ENCODE data around the gene MXD1. TPM values are rescaled to one million over a fixed set of nuclear protein-coding genes. Genes with fewer than 3 reads are reported as not detected.
A peak's percentile ranks its signal among the peaks of the same experiment; 100 is the strongest.

The MXD1 gene
- polyA plus RNA-seq, 4 donors, result 7.4 to 38.2 (median 35.9) TPM

GRCh38 chr2:69961496-69961895 is 46.6 kb downstream of the MXD1 start, which contains the start of gene ASPRV1:
TSS of gene ASPRV1 (minus strand) at chr2:69961631. CDS start at chr2:69961436, 195 bp downstream.
- Histone ChIP-seq H3K36me3 (ENCODE audit: control insufficient read depth in 3 of 3, insufficient read depth in 2 of 3, low read depth in 1 of 3, low read length in 3 of 3) (peaks cover 0 to 5% (median 0%) of the 10 kb centered on the region in 3 donors), H3K9me3 (ENCODE audit: control insufficient read depth in 2 of 2, insufficient read depth in 1 of 2, low read depth in 1 of 2, low read length in 1 of 2) (no peaks in the 10 kb centered on the region), H3K27me3 (ENCODE audit: control insufficient read depth in 3 of 3, insufficient read depth in 3 of 3, low read length in 3 of 3) (no peaks in the 10 kb centered on the region), H3K4me1 (ENCODE audit: control insufficient read depth in 3 of 3, insufficient read depth in 2 of 3, low read depth in 1 of 3, low read length in 2 of 3) (peaks cover 4 to 36% (median 7%) of the 10 kb centered on the region in 3 donors), H3K27ac (ENCODE audit: low read depth in 1 of 3, low read length in 2 of 3) (peak within 1 kb of the TSS in 1 of 3 donors; percentile 15), H3K4me3 (ENCODE audit: low read depth in 1 of 3, low read length in 3 of 3) (no peak within 1 kb of the TSS)
- no peak for FAIRE-seq
- WGBS, 3 donors, result 84 to 92% (median 92%) methylated on average over 11 to 14 of the region's 14 CpGs
- no peak for DNase-seq

DNA sequence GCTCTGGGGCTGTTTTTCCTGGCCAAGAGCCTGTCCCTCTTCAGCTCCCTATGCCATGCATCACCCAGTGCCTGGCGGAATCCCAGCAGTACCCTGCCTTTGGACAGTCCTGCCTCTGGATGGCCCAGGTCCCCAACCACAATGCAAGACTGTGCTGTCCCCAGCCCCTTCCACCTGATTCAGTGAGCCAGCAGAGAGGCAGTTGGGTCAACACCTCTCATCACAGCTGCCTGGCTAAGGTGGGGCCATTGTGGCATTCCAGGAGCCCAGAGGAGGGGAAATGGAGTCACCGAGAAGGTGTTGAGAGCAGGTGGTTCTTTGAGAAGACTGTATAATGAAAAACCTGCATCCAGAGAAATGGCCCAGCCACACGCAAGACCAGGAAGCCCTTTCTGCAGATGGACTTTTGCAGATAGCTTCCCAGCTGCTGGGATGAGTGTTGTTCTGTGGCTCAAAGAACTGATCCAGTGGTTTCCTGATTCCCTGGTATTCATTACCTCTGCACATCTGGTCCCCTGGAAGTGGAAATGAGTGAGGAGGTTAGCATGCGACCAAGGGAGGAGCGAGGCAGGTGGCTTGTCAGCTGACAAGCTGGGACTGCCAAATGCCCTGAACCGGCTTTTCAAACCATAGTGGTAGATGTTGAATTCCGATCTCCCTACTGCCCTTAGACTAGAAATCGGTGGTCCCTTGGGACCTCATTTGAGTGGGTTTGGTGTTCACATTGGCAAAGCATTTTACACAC is 48.2 kb downstream of the MXD1 start:
- Histone ChIP-seq H3K27me3 (ENCODE audit: control insufficient read depth in 3 of 3, insufficient read depth in 3 of 3, low read length in 3 of 3) (no peaks in the 10 kb centered on the region), H3K27ac (ENCODE audit: low read depth in 1 of 3, low read length in 2 of 3) (peak overlapping the region in 2 of 3 donors; percentile 82 to 93), H3K4me1 (ENCODE audit: control insufficient read depth in 3 of 3, insufficient read depth in 2 of 3, low read depth in 1 of 3, low read length in 2 of 3) (peaks cover 4 to 36% (median 7%) of the 10 kb centered on the region in 3 donors), H3K36me3 (ENCODE audit: control insufficient read depth in 3 of 3, insufficient read depth in 2 of 3, low read depth in 1 of 3, low read length in 3 of 3) (peaks cover 0 to 5% (median 0%) of the 10 kb centered on the region in 3 donors), H3K4me3 (ENCODE audit: low read depth in 1 of 3, low read length in 3 of 3) (no peak overlapping the region), H3K9me3 (ENCODE audit: control insufficient read depth in 2 of 2, insufficient read depth in 1 of 2, low read depth in 1 of 2, low read length in 1 of 2) (no peaks in the 10 kb centered on the region)
- 74 to 91% (median 89%) methylated on average over 8 of the region's 8 CpGs for WGBS, 3 donors
- DNase-seq (no peak), FAIRE-seq (no peak)

DNA sequence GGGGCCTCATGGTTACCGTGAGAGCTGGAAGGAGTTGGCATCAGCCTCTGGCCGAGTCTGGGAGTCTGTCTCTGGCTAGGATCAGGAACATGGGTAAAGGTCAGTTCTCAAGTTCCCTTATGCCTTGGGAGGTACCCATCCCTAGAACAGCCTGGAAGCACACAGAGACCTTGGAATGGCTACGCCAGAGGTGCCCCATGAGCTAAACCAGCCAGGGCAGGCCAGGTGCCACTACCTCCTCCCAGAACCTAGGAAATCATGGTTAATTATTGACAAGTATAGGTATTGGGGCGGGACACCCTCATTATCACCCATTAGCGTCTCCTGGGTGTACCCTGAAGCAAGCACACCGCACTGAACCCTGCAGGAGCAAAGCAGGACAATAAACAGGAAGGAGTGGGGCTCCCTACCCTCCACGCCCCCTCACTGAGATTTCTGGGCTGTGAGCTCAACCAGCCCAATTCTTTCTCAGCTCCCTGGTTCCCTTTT is 49.5 kb downstream of the MXD1 start:
- Histone ChIP-seq H3K4me3 (ENCODE audit: low read depth in 1 of 3, low read length in 3 of 3) (peak overlapping the region in 1 of 3 donors; percentile 4), H3K27me3 (ENCODE audit: control insufficient read depth in 3 of 3, insufficient read depth in 3 of 3, low read length in 3 of 3) (no peaks in the 10 kb centered on the region), H3K27ac (ENCODE audit: low read depth in 1 of 3, low read length in 2 of 3) (peak overlapping the region; percentile 82 to 93 (median 92)), H3K9me3 (ENCODE audit: control insufficient read depth in 2 of 2, insufficient read depth in 1 of 2, low read depth in 1 of 2, low read length in 1 of 2) (no peaks in the 10 kb centered on the region), H3K4me1 (ENCODE audit: control insufficient read depth in 3 of 3, insufficient read depth in 2 of 3, low read depth in 1 of 3, low read length in 2 of 3) (peaks cover 4 to 36% (median 7%) of the 10 kb centered on the region in 3 donors), H3K36me3 (ENCODE audit: control insufficient read depth in 3 of 3, insufficient read depth in 2 of 3, low read depth in 1 of 3, low read length in 3 of 3) (peaks cover 0 to 5% (median 0%) of the 10 kb centered on the region in 3 donors)
- no peak for FAIRE-seq
- peak; percentile 94 to 99 for DNase-seq
- 13 to 61% (median 34%) methylated on average over 7 of the region's 7 CpGs for WGBS, 3 donors

DNA sequence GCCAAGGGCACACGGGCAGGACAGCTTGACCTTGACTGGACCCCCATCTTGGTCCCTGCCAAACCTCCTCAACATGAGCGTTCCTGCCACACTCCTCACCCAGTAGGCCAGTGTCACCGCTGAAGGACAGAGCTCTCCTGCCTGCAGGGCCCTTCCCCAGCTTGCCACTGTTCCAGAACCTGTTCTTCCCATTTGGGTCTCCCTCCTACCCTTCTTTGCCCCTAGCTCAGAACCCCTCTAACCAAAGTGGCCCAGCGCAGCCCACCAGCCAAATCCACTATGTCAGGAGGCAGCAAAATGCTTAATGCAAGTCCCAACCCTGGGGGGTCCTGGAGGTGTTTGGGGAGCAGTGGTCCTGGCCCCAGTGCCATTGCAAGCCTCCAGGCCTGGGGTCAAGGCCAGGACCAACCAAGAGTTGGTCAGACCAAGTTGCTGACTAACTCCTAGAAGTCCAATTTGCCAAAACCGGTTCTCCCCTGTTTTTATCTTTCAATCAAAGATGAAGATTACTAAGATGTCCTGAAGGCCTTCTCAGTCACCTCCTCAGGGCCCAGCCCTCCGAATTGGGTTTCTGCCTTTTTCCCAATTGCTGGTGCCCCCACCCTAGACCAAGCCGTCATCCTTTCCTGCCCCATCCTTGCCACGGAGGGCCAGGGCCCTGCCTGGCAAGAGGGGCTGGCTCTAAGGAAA is 51.0 kb downstream of the MXD1 start:
- DNase-seq, result no peak
- H3K4me1 ChIP-seq (ENCODE audit: control insufficient read depth in 3 of 3, insufficient read depth in 2 of 3, low read depth in 1 of 3, low read length in 2 of 3), result peaks cover 4 to 36% (median 7%) of the 10 kb centered on the region in 3 donors
- no peaks in the 10 kb centered on the region for H3K27me3 ChIP-seq (ENCODE audit: control insufficient read depth in 3 of 3, insufficient read depth in 3 of 3, low read length in 3 of 3)
- 94 to 98% (median 97%) methylated on average over 8 of the region's 8 CpGs for WGBS, 3 donors
- no peak for FAIRE-seq
- no peak overlapping the region for H3K4me3 ChIP-seq (ENCODE audit: low read depth in 1 of 3, low read length in 3 of 3)
- H3K36me3 ChIP-seq (ENCODE audit: control insufficient read depth in 3 of 3, insufficient read depth in 2 of 3, low read depth in 1 of 3, low read length in 3 of 3), result peaks cover 0 to 5% (median 0%) of the 10 kb centered on the region in 3 donors
- no peaks in the 10 kb centered on the region for H3K9me3 ChIP-seq (ENCODE audit: control insufficient read depth in 2 of 2, insufficient read depth in 1 of 2, low read depth in 1 of 2, low read length in 1 of 2)
- H3K27ac ChIP-seq (ENCODE audit: low read depth in 1 of 3, low read length in 2 of 3), result no peak overlapping the region

DNA sequence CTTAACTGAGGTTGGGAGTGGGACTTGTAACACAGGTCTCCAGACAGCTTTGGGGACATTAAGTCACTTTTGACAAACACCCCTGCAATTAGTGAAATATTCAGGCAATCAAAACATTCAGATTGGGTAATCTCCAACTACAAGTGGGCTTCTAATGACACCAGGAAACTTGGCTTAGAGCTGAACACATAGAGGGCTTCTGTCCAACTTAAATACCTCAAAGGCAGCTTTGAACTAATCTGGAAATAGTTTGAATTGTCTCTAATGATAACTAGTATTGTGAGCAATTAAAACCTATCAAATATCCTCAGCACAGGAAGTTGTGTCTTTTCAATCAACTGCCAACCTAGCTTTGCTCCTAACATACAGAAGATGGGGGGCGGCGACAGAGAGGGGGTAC is 51.6 kb downstream of the MXD1 start:
- FAIRE-seq, result no peak

GRCh38 chr2:69968609-69969008 is 53.7 kb downstream of the MXD1 start:
- Histone ChIP-seq H3K36me3 (ENCODE audit: control insufficient read depth in 3 of 3, insufficient read depth in 2 of 3, low read depth in 1 of 3, low read length in 3 of 3) (no peaks in the 10 kb centered on the region), H3K27ac (ENCODE audit: low read depth in 1 of 3, low read length in 2 of 3) (no peak overlapping the region), H3K4me1 (ENCODE audit: control insufficient read depth in 3 of 3, insufficient read depth in 2 of 3, low read depth in 1 of 3, low read length in 2 of 3) (peaks cover 3 to 21% (median 6%) of the 10 kb centered on the region in 3 donors), H3K27me3 (ENCODE audit: control insufficient read depth in 3 of 3, insufficient read depth in 3 of 3, low read length in 3 of 3) (no peaks in the 10 kb centered on the region), H3K9me3 (ENCODE audit: control insufficient read depth in 2 of 2, insufficient read depth in 1 of 2, low read depth in 1 of 2, low read length in 1 of 2) (no peaks in the 10 kb centered on the region), H3K4me3 (ENCODE audit: low read depth in 1 of 3, low read length in 3 of 3) (no peak overlapping the region)
- FAIRE-seq (no peak), DNase-seq (no peak)
- 83 to 87% (median 84%) methylated on average over 9 to 10 of the region's 10 CpGs for WGBS, 3 donors

More for the DNA sequence above, 51.6 kb downstream of the MXD1 start:
- no peaks in the 10 kb centered on the region for H3K9me3 ChIP-seq (ENCODE audit: control insufficient read depth in 2 of 2, insufficient read depth in 1 of 2, low read depth in 1 of 2, low read length in 1 of 2)
- H3K4me3 ChIP-seq (ENCODE audit: low read depth in 1 of 3, low read length in 3 of 3), result no peak overlapping the region
- 92 to 100% (median 97%) methylated on average over 2 of the region's 2 CpGs for WGBS, 3 donors
- H3K27me3 ChIP-seq (ENCODE audit: control insufficient read depth in 3 of 3, insufficient read depth in 3 of 3, low read length in 3 of 3), result no peaks in the 10 kb centered on the region
- H3K27ac ChIP-seq (ENCODE audit: low read depth in 1 of 3, low read length in 2 of 3), result no peak overlapping the region
- peaks cover 4 to 36% (median 7%) of the 10 kb centered on the region in 3 donors for H3K4me1 ChIP-seq (ENCODE audit: control insufficient read depth in 3 of 3, insufficient read depth in 2 of 3, low read depth in 1 of 3, low read length in 2 of 3)
- H3K36me3 ChIP-seq (ENCODE audit: control insufficient read depth in 3 of 3, insufficient read depth in 2 of 3, low read depth in 1 of 3, low read length in 3 of 3), result peaks cover 0 to 5% (median 0%) of the 10 kb centered on the region in 3 donors
- DNase-seq, result no peak

DNA sequence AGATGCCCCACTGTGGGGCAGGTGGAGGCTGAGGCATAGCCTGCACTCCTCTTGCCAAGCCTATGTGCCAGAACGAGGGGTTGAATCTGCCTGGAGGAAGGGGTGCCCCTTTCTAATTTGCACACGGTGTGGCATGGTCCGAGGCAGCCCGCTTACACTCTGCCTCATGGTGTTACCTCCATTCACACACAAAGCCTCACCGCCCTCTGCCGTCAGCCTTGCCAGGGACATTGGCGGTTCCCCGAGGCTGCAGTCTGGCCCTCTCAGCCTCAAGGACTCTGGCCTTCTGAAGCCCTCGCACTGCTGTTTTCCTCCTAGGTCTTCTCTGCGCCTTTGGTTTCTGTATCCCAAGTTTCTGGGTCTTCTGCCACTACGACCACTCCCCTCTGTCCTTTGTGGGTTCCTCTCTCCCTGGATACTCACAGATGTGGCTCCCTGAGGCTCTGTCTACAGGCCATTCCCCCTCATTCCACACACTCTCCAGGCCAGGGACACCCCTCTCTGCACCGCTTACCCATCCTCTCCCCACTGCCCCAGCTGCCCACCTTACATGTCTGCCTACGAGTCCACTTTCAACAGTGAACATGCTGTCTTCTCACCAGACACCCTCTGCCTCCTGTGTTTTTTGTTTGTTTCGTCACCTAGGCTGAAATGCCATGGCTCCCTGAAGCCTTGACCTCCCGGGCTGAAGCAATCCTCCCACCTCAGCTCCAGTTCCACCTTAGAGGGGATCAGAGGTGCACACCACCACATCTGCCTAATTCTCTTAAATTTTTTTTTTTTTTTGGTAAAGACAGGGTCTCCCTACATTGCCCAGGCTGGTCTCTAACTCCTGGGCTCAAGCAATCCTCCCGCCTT is 54.4 kb downstream of the MXD1 start:
- Histone ChIP-seq H3K4me1 (ENCODE audit: control insufficient read depth in 3 of 3, insufficient read depth in 2 of 3, low read depth in 1 of 3, low read length in 2 of 3) (peaks cover 0 to 14% (median 4%) of the 10 kb centered on the region in 3 donors), H3K27me3 (ENCODE audit: control insufficient read depth in 3 of 3, insufficient read depth in 3 of 3, low read length in 3 of 3) (no peaks in the 10 kb centered on the region), H3K4me3 (ENCODE audit: low read depth in 1 of 3, low read length in 3 of 3) (no peak overlapping the region), H3K9me3 (ENCODE audit: control insufficient read depth in 2 of 2, insufficient read depth in 1 of 2, low read depth in 1 of 2, low read length in 1 of 2) (no peaks in the 10 kb centered on the region), H3K27ac (ENCODE audit: low read depth in 1 of 3, low read length in 2 of 3) (no peak overlapping the region), H3K36me3 (ENCODE audit: control insufficient read depth in 3 of 3, insufficient read depth in 2 of 3, low read depth in 1 of 3, low read length in 3 of 3) (no peaks in the 10 kb centered on the region)
- FAIRE-seq (no peak), DNase-seq (no peak)
- 89 to 94% (median 94%) methylated on average over 16 of the region's 16 CpGs for WGBS, 3 donors

- H3K4me1 ChIP-seq (ENCODE audit: control insufficient read depth in 3 of 3, insufficient read depth in 2 of 3, low read depth in 1 of 3, low read length in 2 of 3), result peaks cover 0 to 8% (median 4%) of the 10 kb centered on the region in 3 donors
- H3K4me3 ChIP-seq (ENCODE audit: low read depth in 1 of 3, low read length in 3 of 3), result no peak overlapping the region
- WGBS, 3 donors, result 72 to 74% (median 74%) methylated on average over 4 of the region's 4 CpGs
- no peak for DNase-seq
- H3K27me3 ChIP-seq (ENCODE audit: control insufficient read depth in 3 of 3, insufficient read depth in 3 of 3, low read length in 3 of 3), result no peaks in the 10 kb centered on the region
- no peak overlapping the region for H3K27ac ChIP-seq (ENCODE audit: low read depth in 1 of 3, low read length in 2 of 3)
- H3K36me3 ChIP-seq (ENCODE audit: control insufficient read depth in 3 of 3, insufficient read depth in 2 of 3, low read depth in 1 of 3, low read length in 3 of 3), result no peaks in the 10 kb centered on the region
- FAIRE-seq, result no peak
- H3K9me3 ChIP-seq (ENCODE audit: control insufficient read depth in 2 of 2, insufficient read depth in 1 of 2, low read depth in 1 of 2, low read length in 1 of 2), result no peaks in the 10 kb centered on the region
Observed at GRCh38 chr2:69969991-69970390, 55.1 kb downstream of the MXD1 start.

Data from small intestine (tissue), 7 donors.